ENCODE results near the gene STAC3.

STAC3 gene

DNA sequence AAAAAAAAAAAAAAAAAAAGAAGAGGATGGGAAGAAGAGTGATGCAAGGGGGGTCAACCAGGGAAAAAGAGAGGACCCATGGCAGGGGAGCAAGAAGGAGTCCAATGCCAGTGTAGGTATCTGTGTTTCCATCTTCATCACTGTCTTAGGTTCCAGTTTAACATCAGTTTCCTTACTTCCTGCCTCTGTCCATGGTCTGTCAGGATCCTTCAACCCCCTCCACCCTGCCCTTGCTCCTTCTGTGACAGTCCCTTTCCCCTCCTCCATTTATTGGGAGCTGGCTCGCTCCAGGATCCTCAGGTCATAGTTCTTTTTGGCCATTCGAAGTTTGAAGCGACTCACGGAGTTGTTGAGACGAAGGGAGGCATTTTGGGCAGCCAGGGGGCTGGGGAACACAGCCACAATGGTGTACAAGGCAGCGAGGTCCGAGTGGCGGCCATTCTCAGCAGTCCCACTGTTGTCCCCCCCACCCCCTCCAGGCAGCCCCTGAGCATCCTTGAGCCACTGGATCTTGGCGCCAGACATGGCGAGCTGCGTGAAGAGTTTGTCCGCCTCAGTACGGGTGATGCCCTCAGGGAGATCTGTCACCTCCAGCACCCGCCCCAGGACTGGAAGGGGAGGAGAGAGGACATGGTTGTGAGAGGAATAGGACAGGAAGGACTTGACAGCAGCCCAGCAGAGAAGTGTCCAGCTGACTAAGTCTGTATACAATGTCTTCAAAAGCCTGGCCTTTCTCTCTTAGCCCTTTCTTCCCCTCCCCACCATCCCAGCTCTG, 3.7 kb upstream of the STAC3 start:
- DNase-seq (ENCODE audit: low read depth in 2 of 2) = no peak

DNA sequence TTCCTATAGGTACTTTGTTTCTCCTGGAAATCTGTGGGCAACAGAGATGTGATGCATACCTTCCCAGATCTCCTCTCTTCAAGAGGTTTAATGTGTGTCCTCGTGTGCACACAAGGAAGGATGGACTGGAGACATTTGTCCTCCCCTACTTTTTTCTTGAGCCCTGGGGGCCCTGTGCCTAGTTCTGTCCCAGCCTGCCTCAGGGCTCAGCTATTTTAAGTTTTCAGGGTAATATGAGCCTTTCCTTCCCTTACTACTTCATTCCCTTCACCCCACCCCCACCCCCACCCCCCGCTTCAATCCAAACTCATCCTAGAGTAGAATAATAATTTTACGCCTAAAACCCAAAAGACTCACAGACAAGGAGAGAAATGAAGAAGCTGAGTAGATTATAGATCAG, 446 bp downstream of the STAC3 start:
- no peak for DNase-seq (ENCODE audit: low read depth in 2 of 2)

- no peak for DNase-seq (ENCODE audit: low read depth in 2 of 2)
These were observed 1.8 kb downstream of the STAC3 start for GRCh38 chr12:57248934-57249742.

DNA sequence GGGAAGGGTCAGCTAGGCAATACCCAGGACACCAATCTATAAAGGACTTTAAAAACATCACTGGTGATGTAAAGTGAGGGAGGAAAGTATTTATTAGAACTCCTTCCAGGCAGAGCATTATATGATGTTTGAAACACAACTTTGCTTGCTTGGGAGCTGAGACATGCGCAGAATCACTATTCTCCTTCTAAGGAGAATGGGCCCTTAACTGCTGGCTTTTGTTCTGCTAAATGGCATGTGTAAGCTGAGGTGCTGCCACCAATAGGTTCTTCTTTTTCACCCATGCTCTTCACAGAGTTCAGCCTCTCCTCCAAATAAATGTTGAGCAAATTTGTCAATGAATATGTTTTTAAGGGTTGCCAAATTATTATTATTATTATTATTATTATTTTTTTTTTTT, 3.9 kb downstream of the STAC3 start:
- DNase-seq (ENCODE audit: low read depth in 2 of 2) = no peak

DNA sequence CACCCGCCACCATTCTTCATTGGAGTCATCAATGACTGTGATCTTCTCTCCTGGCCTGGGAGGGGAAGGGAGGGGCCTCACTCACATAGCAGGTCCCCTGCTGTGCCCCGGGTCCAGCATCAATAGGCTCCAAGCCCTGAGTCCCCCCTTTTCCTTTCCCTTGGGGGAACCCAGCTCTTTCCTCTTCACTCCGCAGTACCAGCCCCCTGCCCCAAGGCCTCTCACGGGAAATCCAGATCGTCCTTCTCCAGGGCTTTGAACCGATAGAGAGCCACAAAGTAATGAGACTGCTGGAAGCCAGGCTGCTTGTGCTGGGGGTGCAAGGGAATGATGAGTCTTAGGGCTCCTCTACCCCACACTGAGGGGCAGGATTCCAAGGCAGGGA, 6.7 kb downstream of the STAC3 start:
- DNase-seq (ENCODE audit: low read depth in 2 of 2) = no peak

GRCh38 chr12:57243521-57244311, 7.3 kb downstream of the STAC3 start:
- DNase-seq (ENCODE audit: low read depth in 2 of 2) = peak in 1 of 2 experiments; percentile 29

GRCh38 chr12:57242691-57243454, 8.1 kb downstream of the STAC3 start:
- no peak for DNase-seq (ENCODE audit: low read depth in 2 of 2)

DNA sequence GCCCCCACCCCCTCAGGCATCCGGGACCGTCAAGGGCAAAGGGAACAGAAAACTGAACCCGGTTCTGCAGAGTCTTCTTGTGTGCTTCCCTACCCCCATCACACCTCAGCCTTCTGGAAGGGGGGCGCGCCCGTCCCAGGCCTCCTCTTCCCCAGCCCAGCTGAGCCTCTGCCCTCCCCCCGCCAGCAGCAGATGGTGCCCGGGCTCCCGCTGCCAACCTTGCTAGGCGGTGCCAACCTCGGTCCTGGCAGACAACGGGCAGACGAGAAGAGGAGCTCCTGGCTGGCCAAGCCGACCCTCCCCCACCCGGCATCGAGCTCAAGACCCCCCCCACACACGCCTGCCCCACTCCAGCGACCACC, 8.7 kb downstream of the STAC3 start:
- DNase-seq (ENCODE audit: low read depth in 2 of 2) = no peak

DNA sequence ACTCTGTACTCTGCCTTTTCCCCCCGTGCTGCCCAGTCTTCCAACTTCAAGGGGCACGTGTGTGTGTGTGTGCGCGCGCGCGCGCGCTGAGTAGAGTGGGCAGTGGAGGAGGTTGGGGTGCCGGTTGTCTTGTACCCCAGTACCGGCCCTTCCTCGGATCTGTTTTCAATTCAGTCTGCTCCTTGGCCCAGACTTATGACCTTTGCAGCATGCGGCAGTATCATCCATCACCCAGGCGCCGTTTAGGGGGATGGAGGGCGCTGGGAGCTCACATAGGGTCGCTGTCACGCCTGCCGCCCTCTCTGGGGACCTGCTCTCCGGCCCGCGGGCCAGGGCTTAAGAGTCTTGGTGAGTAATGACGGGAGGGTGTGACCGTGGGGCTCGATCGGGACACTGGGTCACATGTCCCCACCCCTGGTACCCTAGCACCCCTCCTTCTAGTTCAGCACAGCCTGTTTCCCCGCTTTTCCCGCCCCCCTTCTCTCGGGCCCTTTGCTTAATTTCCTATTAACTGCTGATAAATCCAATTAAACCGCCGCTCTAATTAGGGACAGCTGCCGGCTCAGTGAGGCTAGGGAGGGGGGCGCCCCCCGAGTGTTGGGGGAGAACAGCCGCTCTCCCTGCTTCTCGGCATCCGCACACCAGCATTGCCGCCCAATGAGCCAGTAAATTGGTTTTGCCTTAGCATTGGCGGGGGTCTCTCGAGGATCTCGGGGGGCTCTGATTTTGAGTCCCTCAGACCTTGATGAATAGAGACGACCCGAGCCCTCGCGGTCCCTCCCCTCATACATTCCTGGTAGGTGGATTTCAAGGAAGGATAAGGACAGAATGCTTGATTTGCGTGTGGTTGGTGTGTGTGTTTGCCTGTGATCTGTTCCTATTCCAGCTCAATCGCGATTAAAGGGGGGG, 9.3 kb downstream of the STAC3 start:
- DNase-seq (ENCODE audit: low read depth in 2 of 2) = no peak

- no peak for DNase-seq (ENCODE audit: low read depth in 2 of 2)
These were observed 10.0 kb downstream of the STAC3 start for GRCh38 chr12:57240926-57241401.

DNA sequence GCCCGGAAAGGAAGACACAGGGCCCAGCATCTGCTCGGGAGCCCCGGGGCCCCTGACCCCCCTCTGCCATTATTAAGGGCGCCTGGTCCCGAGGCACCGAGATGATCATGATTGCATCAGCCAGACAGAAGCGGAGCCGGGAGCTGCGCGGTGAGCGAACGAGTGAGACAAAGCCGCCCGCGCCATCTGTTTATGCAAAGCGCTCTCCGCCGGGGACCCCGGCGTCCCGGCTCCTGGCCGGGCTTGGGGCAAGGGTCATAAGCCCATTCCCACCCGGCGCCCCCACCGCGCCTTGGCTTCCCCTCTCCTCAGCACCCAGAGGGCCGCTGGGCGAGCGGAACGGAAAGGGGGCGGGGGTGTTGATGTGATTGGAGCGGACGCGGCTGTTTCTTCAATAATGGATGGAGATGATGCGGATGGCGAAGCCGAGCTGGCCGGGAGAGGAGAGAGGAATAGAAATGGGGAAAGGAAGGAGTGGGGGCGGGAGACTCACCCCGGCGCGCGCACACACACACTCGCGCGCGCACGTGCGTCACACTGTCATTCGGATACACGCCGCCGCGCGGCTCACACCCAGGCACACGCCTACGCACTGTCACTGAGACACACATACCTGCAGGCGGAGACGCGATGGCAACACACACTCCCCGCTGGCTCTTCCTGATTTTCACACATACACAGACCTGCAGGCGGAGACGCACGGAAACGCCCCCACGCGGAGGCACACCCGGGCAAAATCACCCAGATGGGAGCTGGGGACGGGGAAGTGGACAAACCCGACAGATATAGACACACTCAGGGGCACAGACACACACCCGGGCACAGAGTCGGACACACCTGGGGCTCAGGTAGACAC, 10.7 kb downstream of the STAC3 start:
- DNase-seq (ENCODE audit: low read depth in 2 of 2) = no peak

- DNase-seq (ENCODE audit: low read depth in 2 of 2) = no peak
These were observed 11.4 kb downstream of the STAC3 start for GRCh38 chr12:57239587-57240065.

- peak; percentile 66 to 72 for DNase-seq (ENCODE audit: low read depth in 2 of 2)
These were observed 12.0 kb downstream of the STAC3 start for GRCh38 chr12:57238854-57239554.

DNA sequence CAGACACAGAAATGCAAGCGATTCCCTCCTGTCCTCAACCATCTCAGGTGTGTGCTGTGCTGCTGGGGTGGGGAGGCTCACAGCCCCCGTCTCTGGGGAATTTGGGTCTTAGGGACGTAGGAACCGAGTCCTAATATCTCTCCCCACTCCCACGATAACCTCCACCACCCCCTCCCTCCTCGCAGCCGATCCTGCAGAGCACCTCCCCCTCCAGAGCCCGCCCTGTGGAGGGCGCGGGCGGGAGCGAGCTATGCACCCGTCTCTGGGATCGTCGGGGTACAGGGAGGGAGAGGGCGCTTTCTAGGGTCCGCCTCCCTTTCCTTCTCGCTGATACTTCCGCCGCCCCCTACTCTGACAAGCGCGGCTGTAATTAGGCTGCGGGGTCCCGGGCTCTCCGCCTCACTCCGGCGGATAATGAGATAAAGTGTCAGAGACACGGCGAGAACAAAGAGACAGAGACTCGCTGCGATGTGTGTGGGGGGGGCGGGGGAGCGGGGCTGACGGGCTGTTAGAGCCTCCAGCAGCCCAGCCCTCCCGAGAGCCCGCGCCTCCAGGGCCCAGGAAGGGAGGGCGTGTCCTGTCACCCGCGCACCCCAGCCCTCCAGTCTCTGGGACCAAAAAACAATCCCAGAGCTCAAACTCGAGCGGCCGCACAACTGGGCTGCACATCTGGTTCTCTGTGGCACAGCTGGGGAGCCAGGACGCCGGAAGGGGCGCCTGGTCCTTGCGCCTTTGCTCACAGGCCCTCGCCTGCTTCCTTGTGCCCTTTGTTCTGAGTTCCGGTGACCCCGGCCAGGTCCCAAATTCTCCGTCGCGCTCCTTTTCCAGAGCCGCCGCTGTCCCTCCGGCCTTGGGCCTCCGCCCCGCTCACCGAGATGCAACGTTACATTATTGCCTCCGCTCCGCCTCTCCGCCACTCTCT, 12.8 kb downstream of the STAC3 start:
- no peak for DNase-seq (ENCODE audit: low read depth in 2 of 2)

DNA sequence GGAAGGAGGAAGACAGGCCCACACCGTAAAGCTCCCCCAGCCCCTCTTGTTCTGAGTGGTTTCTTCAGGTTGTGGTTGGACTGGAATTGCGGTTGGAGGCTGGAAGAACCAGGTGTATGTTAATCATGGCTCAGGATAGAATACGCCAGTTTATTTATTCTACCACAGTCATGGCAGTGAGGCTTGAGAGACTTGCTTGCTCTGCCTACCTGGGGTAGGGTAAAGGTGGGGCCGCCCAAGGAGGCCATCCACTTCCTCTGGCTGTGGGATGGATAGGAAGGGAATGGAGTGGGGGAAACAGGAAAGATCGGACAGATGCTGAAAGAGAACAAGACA, 13.4 kb downstream of the STAC3 start:
- no peak for DNase-seq (ENCODE audit: low read depth in 2 of 2)

GRCh38 chr12:57236925-57237595, 13.9 kb downstream of the STAC3 start:
- DNase-seq (ENCODE audit: low read depth in 2 of 2) = no peak
